ENCODE data around the gene DCXR. TPM values are rescaled to one million over a fixed set of nuclear protein-coding genes. Genes with fewer than 3 reads are reported as not detected.

DCXR gene
- total and polyA plus RNA-seq, 10 of the 15 experiments (the other 5 are each of a cell fraction or from before 2014, with no cell fraction given): 12.3 to 139 (median 88.9) TPM

GRCh38 chr17:82037092-82037888 lies at the start of gene DCXR (continued):
- TF ChIP-seq, protein P1, sequence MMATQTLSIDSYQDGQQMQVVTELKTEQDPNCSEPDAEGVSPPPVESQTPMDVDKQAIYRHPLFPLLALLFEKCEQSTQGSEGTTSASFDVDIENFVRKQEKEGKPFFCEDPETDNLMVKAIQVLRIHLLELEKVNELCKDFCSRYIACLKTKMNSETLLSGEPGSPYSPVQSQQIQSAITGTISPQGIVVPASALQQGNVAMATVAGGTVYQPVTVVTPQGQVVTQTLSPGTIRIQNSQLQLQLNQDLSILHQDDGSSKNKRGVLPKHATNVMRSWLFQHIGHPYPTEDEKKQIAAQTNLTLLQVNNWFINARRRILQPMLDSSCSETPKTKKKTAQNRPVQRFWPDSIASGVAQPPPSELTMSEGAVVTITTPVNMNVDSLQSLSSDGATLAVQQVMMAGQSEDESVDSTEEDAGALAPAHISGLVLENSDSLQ (IDR thresholded peaks at IDR 0.05): peak; percentile 92
- TF ChIP-seq SMC3 (IDR thresholded peaks at IDR 0.05; ENCODE audit: borderline replicate concordance, low read length) (no peak), ATF7 (IDR thresholded peaks at IDR 0.05; ENCODE audit: low read depth) (no peak), MYC (IDR thresholded peaks at IDR 0.05; ENCODE audit: insufficient read depth, insufficient read length, insufficient replicate concordance, low read length, severe bottlenecking) (peak; percentile 46), IKZF2 (IDR thresholded peaks at IDR 0.05) (no peak), KDM1A (IDR thresholded peaks at IDR 0.05; ENCODE audit: borderline replicate concordance) (no peak), ASH2L (IDR thresholded peaks at IDR 0.05; ENCODE audit: borderline replicate concordance, low read depth) (no peak), CHD1 (IDR thresholded peaks at IDR 0.05; ENCODE audit: low read depth, low read length) (no peak), CREM (IDR thresholded peaks at IDR 0.05; ENCODE audit: low read depth) (no peak), SPI1 (IDR thresholded peaks at IDR 0.05; ENCODE audit: borderline replicate concordance, insufficient read depth, low read depth, low read length) (peak; percentile 42; the same call in 1 of the 2 replicates), NBN (IDR thresholded peaks at IDR 0.05) (peak; percentile 89), POU2F2 (IDR thresholded peaks at IDR 0.05; ENCODE audit: borderline replicate concordance, low read depth, low read length) (no peak; the same call in 2 of the 3 replicates), SMARCA5 (IDR thresholded peaks at IDR 0.05) (peak; percentile 99), MEF2A (IDR thresholded peaks at IDR 0.05; ENCODE audit: insufficient read depth, low read depth, low read length) (no peak), FOS (IDR thresholded peaks at IDR 0.05; ENCODE audit: borderline replicate concordance, extremely low read depth, insufficient read length) (no peak), NFYB (IDR thresholded peaks at IDR 0.05; ENCODE audit: insufficient read depth, low read depth, low read length) (peak; percentile 91), CBX3 (IDR thresholded peaks at IDR 0.05; ENCODE audit: borderline replicate concordance, low read depth) (no peak), RCOR1 (conservative IDR thresholded peaks at IDR 0.05; ENCODE audit: low read depth, low read length) (no peak)
- TF ChIP-seq, protein P2, sequence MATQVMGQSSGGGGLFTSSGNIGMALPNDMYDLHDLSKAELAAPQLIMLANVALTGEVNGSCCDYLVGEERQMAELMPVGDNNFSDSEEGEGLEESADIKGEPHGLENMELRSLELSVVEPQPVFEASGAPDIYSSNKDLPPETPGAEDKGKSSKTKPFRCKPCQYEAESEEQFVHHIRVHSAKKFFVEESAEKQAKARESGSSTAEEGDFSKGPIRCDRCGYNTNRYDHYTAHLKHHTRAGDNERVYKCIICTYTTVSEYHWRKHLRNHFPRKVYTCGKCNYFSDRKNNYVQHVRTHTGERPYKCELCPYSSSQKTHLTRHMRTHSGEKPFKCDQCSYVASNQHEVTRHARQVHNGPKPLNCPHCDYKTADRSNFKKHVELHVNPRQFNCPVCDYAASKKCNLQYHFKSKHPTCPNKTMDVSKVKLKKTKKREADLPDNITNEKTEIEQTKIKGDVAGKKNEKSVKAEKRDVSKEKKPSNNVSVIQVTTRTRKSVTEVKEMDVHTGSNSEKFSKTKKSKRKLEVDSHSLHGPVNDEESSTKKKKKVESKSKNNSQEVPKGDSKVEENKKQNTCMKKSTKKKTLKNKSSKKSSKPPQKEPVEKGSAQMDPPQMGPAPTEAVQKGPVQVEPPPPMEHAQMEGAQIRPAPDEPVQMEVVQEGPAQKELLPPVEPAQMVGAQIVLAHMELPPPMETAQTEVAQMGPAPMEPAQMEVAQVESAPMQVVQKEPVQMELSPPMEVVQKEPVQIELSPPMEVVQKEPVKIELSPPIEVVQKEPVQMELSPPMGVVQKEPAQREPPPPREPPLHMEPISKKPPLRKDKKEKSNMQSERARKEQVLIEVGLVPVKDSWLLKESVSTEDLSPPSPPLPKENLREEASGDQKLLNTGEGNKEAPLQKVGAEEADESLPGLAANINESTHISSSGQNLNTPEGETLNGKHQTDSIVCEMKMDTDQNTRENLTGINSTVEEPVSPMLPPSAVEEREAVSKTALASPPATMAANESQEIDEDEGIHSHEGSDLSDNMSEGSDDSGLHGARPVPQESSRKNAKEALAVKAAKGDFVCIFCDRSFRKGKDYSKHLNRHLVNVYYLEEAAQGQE (IDR thresholded peaks at IDR 0.05; ENCODE audit: low read depth, low read length): no peak
- TF ChIP-seq, protein P3, sequence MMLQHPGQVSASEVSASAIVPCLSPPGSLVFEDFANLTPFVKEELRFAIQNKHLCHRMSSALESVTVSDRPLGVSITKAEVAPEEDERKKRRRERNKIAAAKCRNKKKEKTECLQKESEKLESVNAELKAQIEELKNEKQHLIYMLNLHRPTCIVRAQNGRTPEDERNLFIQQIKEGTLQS (IDR thresholded peaks at IDR 0.05; ENCODE audit: borderline replicate concordance, extremely low read depth, low read depth, low read length): no peak
- TF ChIP-seq, protein P4, sequence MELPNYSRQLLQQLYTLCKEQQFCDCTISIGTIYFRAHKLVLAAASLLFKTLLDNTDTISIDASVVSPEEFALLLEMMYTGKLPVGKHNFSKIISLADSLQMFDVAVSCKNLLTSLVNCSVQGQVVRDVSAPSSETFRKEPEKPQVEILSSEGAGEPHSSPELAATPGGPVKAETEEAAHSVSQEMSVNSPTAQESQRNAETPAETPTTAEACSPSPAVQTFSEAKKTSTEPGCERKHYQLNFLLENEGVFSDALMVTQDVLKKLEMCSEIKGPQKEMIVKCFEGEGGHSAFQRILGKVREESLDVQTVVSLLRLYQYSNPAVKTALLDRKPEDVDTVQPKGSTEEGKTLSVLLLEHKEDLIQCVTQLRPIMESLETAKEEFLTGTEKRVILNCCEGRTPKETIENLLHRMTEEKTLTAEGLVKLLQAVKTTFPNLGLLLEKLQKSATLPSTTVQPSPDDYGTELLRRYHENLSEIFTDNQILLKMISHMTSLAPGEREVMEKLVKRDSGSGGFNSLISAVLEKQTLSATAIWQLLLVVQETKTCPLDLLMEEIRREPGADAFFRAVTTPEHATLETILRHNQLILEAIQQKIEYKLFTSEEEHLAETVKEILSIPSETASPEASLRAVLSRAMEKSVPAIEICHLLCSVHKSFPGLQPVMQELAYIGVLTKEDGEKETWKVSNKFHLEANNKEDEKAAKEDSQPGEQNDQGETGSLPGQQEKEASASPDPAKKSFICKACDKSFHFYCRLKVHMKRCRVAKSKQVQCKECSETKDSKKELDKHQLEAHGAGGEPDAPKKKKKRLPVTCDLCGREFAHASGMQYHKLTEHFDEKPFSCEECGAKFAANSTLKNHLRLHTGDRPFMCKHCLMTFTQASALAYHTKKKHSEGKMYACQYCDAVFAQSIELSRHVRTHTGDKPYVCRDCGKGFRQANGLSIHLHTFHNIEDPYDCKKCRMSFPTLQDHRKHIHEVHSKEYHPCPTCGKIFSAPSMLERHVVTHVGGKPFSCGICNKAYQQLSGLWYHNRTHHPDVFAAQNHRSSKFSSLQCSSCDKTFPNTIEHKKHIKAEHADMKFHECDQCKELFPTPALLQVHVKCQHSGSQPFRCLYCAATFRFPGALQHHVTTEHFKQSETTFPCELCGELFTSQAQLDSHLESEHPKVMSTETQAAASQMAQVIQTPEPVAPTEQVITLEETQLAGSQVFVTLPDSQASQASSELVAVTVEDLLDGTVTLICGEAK (IDR thresholded peaks at IDR 0.05; ENCODE audit: borderline replicate concordance): no peak
